Osteoblast (primary cell): ENCODE results near the gene CRYAA. TPM values are rescaled to one million over a fixed set of nuclear protein-coding genes. Genes with fewer than 3 reads are reported as not detected.

ENCODE experiments used
- DNase-seq: peaks from one replicate; pipeline ENCODE4 v3.0.0; 2011; ENCODE audit warnings: low spot score, mixed read lengths; ENCODE audit not compliant: insufficient read length; ENCODE audit errors: missing footprints
- H2AFZ ChIP-seq: 2 replicates; pipeline ENCODE4 v1.6.0; 2011; ENCODE audit warnings: mild to moderate bottlenecking, low read length
- H3K27ac ChIP-seq: 2 replicates; pipeline ENCODE4 v1.5.1; 2011; ENCODE audit warnings: mild to moderate bottlenecking, low read depth, low read length, moderate library complexity
- H3K27me3 ChIP-seq: 2 replicates; pipeline ENCODE4 v1.6.0; 2012; ENCODE audit warnings: mild to moderate bottlenecking, control low read depth, inconsistent platforms, low read length, moderate library complexity; ENCODE audit not compliant: insufficient read depth
- H3K36me3 ChIP-seq: 2 replicates; pipeline ENCODE4 v1.5.1; 2011; ENCODE audit warnings: mild to moderate bottlenecking, low read length, control low read depth, moderate library complexity; ENCODE audit not compliant: insufficient read depth
- H3K4me1 ChIP-seq: 2 replicates; pipeline ENCODE4 v1.5.1; 2011; ENCODE audit warnings: mild to moderate bottlenecking, low read length, control low read depth, moderate library complexity; ENCODE audit not compliant: insufficient read depth
- H3K4me2 ChIP-seq: 2 replicates; pipeline ENCODE4 v1.6.0; 2011; ENCODE audit warnings: mild to moderate bottlenecking, low read length; ENCODE audit not compliant: insufficient read depth
- H3K4me3 ChIP-seq: fragments of 200-600 bp; sonication (generic); 3 replicates; pipeline ENCODE4 v1.5.1; 2012; ENCODE audit warnings: mild to moderate bottlenecking, low read length, inconsistent platforms; ENCODE audit not compliant: insufficient read depth
- H3K79me2 ChIP-seq: 2 replicates; pipeline ENCODE4 v1.6.0; 2012; ENCODE audit warnings: mild to moderate bottlenecking, low read length, control low read depth, inconsistent platforms; ENCODE audit not compliant: insufficient read depth
- H3K9me3 ChIP-seq: 2 replicates; pipeline ENCODE4 v1.5.1; 2011; ENCODE audit warnings: low read depth, low read length, control low read depth
- H4K20me1 ChIP-seq: 2 replicates; pipeline ENCODE4 v1.6.0; 2012; ENCODE audit warnings: mild to moderate bottlenecking, low read length, control low read depth; ENCODE audit not compliant: insufficient read depth
- total RNA-seq: library from RNA; depleted of rRNA; stranded (reverse); fragments of >200 nt; gene quantifications from 2 replicates; pipeline ENCODE4 v1.2.3, GENCODE V29; 2012
- TF ChIP-seq, protein P1 (sequence below): IDR thresholded peaks from 2 replicates; pipeline ENCODE4 v1.5.1; 2011; ENCODE audit warnings: mild to moderate bottlenecking, low read depth, low read length, moderate library complexity; ENCODE audit errors: extremely low read depth

CRYAA gene
- total RNA-seq, 1 donor, result not detected

DNA sequence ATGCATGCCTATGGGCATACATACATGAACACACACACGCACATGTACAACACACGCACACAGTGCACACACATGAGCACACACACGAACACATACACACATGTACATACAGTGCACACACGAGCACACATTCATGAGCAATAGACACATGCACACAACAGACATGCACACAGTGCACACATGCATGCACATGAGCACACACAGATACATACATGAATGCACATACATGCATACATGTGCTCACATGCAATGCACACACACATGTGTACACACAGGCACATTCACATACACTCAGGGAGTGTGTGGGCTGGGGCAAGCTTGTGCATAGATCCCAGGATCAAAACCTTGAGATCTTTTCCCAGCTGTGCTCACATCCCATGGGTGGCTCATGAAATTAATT lies 18.9 kb downstream of the CRYAA start:
- Histone ChIP-seq H3K4me2 (no peak overlapping the region), H2AFZ (no peak overlapping the region), H3K27ac (no peak overlapping the region), H3K36me3 (no peaks in the 10 kb centered on the region), H3K4me3 (no peak overlapping the region), H4K20me1 (no peaks in the 10 kb centered on the region), H3K79me2 (no peaks in the 10 kb centered on the region), H3K4me1 (peaks cover 4% of the 10 kb centered on the region), H3K9me3 (no peaks in the 10 kb centered on the region), H3K27me3 (peaks cover 24% of the 10 kb centered on the region)
- TF ChIP-seq, protein P1, sequence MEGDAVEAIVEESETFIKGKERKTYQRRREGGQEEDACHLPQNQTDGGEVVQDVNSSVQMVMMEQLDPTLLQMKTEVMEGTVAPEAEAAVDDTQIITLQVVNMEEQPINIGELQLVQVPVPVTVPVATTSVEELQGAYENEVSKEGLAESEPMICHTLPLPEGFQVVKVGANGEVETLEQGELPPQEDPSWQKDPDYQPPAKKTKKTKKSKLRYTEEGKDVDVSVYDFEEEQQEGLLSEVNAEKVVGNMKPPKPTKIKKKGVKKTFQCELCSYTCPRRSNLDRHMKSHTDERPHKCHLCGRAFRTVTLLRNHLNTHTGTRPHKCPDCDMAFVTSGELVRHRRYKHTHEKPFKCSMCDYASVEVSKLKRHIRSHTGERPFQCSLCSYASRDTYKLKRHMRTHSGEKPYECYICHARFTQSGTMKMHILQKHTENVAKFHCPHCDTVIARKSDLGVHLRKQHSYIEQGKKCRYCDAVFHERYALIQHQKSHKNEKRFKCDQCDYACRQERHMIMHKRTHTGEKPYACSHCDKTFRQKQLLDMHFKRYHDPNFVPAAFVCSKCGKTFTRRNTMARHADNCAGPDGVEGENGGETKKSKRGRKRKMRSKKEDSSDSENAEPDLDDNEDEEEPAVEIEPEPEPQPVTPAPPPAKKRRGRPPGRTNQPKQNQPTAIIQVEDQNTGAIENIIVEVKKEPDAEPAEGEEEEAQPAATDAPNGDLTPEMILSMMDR, result no peak
- DNase-seq, result peak; percentile 37

DNA sequence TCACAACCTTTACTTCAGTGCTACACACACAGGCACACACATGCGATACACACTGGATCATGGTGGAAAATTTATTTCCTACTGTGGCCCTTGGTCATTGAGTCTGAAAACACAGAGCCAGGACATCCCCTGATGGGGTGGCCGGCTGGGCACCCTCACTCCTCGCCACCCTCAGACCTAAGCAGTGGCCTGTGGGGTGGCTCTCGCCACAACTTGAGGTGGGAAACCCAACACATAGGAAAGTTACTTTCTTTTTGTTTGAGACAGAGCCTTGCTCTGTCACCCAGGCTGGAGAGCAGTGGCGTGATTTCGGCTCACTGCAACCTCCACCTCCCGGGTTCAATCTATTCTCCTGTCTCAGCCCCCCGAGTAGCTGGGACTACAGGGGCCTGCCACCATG lies 19.4 kb downstream of the CRYAA start:
- TF ChIP-seq, protein P1, result no peak
- H3K27ac ChIP-seq, result no peak overlapping the region
- H3K36me3 ChIP-seq, result no peaks in the 10 kb centered on the region
- H3K9me3 ChIP-seq, result no peaks in the 10 kb centered on the region
- no peak overlapping the region for H3K4me2 ChIP-seq
- H2AFZ ChIP-seq, result no peak overlapping the region
- no peak overlapping the region for H3K4me3 ChIP-seq
- H3K79me2 ChIP-seq, result no peaks in the 10 kb centered on the region
- H3K27me3 ChIP-seq, result peaks cover 24% of the 10 kb centered on the region
- DNase-seq, result no peak
- peaks cover 4% of the 10 kb centered on the region for H3K4me1 ChIP-seq
- no peaks in the 10 kb centered on the region for H4K20me1 ChIP-seq

DNA sequence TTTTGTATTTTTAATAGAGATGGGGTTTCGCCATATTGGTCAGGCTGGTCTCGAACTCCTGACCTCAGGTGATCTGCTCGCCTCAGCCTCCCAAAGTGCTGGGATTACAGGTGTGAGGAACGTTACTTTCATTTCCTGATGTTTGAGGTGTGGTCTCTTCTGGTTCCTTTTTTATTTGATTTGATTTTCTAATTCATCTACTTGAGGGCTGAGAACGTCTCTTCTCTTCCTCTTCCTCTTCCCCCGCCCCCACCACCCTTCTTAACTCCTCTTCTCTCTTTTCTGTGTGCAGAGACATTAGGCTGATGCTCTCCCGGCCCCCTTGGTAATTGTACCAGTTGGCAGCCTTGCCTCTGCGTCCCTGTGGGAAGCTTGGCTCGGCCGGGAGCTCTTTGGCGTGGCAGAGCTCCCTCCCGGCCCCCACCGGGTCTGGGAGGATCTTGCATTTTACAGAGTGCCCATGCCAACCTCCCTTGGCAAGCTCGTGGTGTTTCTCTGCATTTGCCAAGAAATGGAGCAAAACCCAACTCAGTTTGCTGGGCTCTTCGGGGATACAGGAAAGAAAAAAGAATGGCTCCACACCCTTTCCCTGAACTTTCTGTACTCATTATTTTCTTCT lies 19.9 kb downstream of the CRYAA start:
- Histone ChIP-seq H3K4me1 (peaks cover 4% of the 10 kb centered on the region), H3K79me2 (no peaks in the 10 kb centered on the region), H3K4me3 (no peak overlapping the region), H3K27me3 (peaks cover 24% of the 10 kb centered on the region), H2AFZ (peak overlapping the region; percentile 56), H3K4me2 (peak overlapping the region; percentile 58), H4K20me1 (no peaks in the 10 kb centered on the region), H3K36me3 (no peaks in the 10 kb centered on the region), H3K9me3 (no peaks in the 10 kb centered on the region), H3K27ac (no peak overlapping the region)
- TF ChIP-seq, protein P1, result no peak
- DNase-seq, result peak; percentile 58

DNA sequence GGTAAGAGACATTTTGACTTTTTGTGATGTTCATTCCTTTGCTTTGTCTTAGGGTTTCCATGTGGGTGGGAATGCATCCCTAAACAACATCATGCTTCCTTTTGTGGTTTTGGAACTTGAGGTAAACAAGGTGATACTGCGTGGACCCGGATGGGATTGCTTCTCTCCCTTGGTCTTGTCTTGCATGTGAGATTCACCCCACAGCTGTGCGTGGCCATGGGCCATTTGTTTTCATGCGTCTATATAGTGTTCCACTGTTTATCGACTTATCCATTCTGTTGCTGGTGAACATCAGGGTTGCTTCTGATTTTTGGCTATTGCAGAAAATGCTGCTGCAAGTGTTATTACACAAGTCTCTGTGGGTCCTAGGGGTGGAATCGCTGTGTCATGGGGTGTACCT lies 21.1 kb downstream of the CRYAA start:
- H3K79me2 ChIP-seq, result no peaks in the 10 kb centered on the region
- H3K27me3 ChIP-seq, result peaks cover 24% of the 10 kb centered on the region
- H3K4me1 ChIP-seq, result peaks cover 8% of the 10 kb centered on the region
- H3K27ac ChIP-seq, result no peak overlapping the region
- no peak overlapping the region for H3K4me3 ChIP-seq
- no peak overlapping the region for H2AFZ ChIP-seq
- DNase-seq, result peak; percentile 21
- TF ChIP-seq, protein P1, result no peak
- H3K36me3 ChIP-seq, result no peaks in the 10 kb centered on the region
- no peaks in the 10 kb centered on the region for H4K20me1 ChIP-seq
- no peak overlapping the region for H3K4me2 ChIP-seq
- no peaks in the 10 kb centered on the region for H3K9me3 ChIP-seq
